Subcutaneous adipose tissue (tissue), 4 donors: ENCODE measurements around the gene ZDHHC19. TPM values are rescaled to one million over a fixed set of nuclear protein-coding genes. Genes with fewer than 3 reads are reported as not detected.

ENCODE experiments used
- total RNA-seq, 4 donors: library from RNA; depleted of rRNA; stranded (reverse); fragments of >200 nt; gene quantifications; one replicate each; pipeline ENCODE4 v1.1.0, GENCODE V29; 2016
- TF ChIP-seq, protein P1 (sequence below): fragments of 450-650 bp; IDR thresholded peaks from one replicate; pipeline ENCODE4 v1.5.1; 2016; ENCODE audit warnings: low read depth, mild to moderate bottlenecking, control low read depth, antibody characterized with exemption, moderate library complexity

Gene ZDHHC19
- total RNA-seq, 4 donors from 2014 or later, result not detected

DNA sequence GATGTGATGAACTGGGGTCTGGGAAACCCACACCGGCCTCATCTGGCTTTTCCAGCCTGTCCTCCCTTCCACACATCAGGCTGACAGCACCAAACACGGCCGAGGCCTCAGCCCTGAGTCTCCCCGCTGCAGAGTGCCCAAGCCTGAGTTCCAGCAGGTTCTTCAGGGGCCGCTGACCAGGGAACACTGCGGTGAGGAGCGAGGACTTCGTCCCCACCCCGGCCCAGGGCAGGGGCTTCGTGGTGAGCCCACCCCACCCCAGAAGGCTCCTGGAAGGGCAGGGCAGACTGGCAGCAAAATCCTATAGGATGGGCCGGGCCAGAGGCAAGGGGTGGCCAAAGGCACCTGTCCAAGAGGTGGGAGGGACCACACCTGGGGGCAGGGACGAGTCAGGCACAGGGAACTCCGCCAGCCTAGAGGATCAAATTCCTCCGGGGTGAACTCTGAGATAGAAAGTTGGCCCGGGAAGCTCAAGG is 4.9 kb upstream of the ZDHHC19 start, which contains the start of gene SLC51A:
TSS of gene SLC51A (plus strand) at position 446 of the 476 bp plus-strand sequence. CDS start 179 bp downstream, outside the sequence.
- TF ChIP-seq, protein P1, sequence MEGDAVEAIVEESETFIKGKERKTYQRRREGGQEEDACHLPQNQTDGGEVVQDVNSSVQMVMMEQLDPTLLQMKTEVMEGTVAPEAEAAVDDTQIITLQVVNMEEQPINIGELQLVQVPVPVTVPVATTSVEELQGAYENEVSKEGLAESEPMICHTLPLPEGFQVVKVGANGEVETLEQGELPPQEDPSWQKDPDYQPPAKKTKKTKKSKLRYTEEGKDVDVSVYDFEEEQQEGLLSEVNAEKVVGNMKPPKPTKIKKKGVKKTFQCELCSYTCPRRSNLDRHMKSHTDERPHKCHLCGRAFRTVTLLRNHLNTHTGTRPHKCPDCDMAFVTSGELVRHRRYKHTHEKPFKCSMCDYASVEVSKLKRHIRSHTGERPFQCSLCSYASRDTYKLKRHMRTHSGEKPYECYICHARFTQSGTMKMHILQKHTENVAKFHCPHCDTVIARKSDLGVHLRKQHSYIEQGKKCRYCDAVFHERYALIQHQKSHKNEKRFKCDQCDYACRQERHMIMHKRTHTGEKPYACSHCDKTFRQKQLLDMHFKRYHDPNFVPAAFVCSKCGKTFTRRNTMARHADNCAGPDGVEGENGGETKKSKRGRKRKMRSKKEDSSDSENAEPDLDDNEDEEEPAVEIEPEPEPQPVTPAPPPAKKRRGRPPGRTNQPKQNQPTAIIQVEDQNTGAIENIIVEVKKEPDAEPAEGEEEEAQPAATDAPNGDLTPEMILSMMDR, result no peak

DNA sequence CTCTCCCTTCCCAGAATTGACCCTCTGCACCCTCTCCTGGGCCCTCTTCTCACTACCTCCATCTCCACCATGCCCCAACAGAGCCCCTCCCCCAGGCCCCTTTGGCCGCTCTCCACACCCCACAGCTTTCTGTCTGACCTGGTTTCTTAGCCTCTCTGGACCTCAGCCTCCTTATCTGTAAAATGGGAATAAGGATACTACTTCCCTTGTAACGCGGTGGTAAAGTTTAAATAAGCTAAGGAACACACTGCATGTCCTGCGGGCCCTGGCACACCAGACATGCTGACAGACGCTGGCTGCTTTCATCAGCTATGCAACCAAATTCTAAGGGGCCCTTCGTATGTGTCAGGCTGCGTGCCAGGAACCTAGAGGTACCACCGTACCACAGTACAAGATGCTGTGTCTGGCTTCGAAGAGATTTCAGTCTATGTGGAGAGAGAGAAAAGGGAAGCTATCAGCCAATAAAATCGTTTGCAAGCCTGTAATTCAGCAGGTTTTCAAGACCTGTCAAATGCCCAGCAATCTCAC is 4.4 kb upstream of the ZDHHC19 start:
- TF ChIP-seq, protein P1, result no peak

DNA sequence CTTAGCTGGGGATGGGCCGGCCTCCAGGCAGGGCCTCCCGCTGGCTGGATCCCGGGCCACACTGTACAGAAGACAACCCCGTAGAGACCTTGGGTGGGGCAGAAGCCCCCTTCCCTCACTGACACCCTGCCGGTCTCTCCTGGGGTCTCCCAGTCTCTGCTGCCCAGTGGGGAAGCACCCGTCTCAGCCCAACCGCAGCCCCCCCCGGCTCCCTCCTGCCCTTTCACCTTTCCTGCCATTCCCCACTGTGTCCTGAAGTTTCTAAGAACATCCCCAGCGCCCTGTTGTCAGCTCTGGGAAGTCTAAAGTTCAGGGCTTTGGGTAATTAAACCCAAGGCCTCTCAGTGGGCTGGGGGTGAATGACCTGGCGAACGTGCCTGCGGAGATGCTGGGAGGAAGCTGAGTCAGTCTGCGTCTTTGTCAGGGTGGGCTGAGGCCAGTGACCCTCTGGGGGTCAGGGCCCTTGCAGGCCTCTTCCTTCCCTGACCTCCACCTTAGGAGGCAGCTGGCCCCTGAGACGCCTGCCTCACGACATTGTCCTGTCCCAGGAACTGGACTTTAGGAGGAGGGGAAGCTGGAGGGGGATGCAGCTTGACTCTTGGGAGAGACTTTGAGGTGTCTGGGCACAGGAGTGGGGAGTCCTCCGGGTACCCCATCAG is 3.7 kb upstream of the ZDHHC19 start:
- TF ChIP-seq, protein P1, result no peak

DNA sequence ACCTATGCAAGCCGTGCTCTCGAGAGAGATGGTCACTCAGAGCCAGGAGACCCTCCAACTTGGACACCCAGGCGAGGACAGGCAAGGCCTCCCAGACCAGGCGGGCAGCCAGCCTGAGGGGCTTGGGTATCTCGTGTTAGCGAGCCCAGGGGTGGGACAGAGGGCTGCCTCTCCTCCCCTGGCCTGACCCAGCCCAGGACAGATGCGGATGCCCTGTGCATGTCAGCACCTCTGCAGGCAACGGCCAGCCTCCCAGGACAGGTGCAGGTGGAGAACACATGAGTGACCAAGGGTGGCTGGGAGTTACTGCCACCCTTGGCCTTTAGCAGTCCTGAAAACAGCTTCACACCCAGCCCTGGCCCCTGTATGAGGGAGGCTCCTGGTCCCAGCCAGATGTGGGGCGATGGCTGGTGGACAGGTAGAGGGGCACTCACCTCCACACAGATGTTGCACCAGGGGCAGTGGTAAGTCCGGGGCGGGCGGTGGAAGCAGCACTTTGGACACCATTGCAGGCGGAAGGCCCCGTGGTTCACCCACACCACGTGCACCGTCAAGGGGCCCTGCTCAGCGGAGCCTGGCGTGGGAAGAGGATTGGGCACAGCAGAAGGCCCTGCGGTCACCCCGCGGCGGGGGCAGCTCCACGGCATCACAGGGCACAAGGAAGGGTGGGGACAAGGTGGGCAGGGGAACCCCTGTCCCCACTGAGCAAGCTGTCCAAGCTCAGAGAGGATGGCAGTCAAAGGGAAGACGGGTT is 2.1 kb downstream of the ZDHHC19 start:
- TF ChIP-seq, protein P1, result no peak

DNA sequence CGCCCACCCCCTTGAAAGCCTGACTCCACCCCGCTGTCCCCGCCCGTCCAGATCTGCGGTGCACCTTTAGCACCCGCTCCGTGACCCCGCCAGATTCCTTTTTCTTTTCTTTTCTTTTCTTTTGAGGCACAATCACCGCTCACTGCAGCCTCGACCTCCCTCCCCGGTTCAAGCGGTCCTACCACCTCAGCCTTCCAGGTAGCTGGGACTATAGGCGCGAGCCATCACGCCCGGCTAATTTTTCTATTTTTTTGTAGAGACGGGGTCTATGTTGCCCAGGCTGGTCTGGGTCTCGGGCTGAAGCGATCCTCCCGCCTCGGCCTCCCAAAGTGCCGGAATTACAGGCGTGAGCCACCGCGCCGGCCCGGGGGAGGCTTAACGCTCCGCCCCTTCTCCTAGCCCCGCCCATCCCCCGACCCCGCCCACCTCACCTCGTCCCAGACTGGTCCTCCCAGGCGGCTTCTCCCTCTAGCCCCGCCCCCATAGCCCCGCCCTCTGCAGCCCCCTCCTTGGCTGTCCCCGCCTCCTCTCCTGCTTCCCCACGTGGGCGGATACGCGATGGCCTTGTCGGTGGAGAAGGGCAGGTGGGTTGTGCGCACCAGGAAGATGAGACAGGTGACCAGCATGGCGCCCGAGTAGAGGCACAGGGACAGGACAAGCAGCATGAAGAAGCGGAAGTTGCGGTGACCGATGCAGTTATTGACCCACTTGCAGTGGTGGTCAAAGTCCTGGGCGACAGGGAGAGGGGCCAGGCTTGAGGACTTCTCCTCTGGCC is 3.2 kb downstream of the ZDHHC19 start:
- TF ChIP-seq, protein P1, result no peak

DNA sequence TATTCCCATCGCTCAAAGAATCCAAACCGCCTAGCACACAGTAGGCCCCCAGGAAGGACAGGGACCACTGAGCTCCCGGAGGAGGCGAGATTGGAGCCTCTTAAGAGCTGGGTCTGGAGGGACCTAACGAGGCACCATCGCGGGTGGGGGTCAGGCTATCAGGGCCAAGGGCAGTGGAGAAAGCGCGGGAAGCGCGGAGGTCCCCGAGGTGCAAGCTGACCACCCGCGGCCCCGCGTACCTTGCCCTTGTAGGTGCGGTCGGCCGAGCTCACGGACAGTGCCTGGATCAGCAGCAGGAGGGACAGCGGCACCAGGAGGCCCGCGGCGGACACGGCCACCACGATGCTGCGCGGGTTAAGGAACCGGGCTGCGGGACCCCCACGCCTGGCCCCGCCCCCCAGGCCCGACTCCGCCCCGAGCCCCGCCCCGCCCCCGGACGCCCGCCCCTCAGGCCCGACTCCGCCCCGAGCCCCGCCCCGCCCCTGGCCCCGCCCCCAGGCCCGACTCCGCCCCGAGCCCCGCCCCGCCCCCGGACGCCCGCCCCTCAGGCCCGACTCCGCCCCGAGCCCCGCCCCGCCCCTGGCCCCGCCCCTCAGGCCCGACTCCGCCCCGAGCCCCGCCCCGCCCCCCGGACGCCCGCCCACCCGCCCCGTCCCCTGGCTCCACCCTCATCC is 3.9 kb downstream of the ZDHHC19 start:
- TF ChIP-seq, protein P1, result no peak
